IPS-11a (cell line): Measurements from ENCODE around the gene TMEM87B.
"Not testable (repeated sequence)": the region's sequence is repeated elsewhere in the genome, so short reads cannot be mapped to it uniquely, and the experiment has no call there.

Experiments
- H3K4me3 ChIP-seq: one replicate; pipeline ENCODE4 v1.5.1; 2013; ENCODE audit warnings: low read depth, low read length, control low read depth

Gene TMEM87B

DNA sequence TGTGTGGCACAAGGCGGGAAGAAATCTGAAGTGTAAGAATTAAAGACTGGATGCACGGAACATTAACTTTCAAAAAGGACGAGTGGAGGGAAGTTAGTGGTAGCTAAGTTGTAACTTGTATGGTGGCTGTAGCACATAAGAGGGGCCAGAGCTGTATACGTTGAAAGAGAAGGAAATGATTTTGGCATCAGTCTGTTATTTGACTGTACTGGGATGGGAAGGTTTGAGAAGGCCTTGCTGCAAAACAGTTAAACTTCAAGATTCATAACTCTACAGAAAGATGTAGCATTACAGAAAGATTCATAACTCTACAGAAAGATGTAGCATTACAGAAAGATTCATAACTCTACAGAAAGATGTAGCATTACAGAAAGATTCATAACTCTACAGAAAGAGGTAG is 58.3 kb downstream of the TMEM87B start:
- H3K4me3 ChIP-seq, result not testable (repeated sequence)

DNA sequence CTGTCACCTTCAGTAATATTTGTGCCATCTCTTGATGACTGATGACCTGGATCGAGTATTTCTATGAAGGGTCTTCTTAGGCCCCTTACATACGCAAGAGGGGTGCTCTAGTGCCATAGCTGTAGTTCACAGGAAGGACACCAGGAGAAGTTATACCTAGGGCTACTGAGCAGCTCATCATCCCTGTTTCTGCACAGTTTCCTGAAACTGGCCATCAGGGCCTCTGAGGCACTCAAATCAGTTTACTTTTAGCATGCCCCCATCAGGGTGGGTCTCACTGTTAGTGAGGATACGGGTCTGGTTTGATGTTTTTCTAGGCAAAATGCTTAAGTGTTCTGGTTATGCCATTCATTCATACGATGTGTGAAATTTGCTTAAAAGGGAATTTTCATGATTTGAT is 63.1 kb downstream of the TMEM87B start:
- H3K4me3 ChIP-seq, result no peak overlapping the region

DNA sequence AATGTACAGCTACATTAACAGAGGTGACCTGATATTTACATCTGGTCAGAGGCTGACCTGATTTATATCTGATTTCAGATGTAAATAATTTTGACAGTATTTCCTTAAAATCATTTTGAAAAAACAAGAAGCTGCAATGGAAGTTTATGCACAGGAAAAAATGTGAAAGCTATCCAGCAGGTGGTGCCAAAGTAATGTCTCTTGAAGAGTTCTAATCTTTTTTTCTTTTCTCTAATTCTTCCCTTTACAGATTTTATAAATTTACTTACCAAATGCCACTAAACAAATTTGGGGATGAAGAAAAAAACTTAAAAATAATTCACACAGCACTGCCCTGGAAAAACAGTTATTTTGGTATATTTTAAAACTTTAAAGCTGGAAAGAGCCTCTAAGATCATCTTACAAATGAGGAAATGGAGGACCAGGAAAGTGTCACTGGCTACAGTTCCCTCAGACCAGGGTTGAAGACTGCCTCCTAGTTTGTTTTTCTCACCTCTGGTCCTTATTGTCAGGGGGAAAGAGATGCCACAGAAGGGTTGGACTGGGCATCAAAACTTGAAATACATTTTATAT is 66.7 kb downstream of the TMEM87B start:
- H3K4me3 ChIP-seq, result no peak overlapping the region

DNA sequence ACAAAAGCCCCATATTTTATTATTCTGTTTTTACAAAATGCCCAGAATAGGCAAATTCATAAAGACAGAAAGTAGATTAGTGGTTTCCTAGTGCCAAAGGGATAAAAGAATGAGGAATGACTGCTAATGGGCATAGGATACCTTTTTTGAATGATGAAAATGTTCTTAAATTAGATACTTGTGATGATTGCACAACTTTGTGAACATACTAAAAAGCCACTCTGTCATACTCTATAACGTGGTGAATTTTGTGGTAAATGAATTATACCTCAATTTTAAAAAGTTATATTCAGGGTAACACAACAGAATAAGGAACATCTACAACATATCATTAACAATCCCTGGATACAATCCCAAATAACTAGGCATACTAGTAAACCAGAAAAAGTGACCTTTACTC is 74.0 kb downstream of the TMEM87B start:
- no peak overlapping the region for H3K4me3 ChIP-seq

DNA sequence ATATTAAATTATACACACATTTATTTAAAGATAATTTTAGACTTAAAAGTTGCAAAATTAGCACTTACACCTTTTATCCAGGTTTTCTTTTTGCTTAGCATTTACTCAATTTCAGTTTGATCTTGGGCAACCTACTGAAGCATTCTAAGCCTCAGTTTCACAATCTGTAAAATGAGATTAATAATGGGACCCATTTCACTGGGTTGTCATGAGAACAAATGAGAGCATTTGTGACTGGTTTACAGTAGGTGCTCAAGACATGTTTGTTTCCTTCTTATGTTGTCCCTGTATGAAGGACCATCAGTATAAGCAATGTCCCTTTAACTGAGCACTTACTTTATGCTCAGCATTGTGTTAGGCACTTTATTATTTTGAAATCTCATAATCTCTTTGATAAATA is 78.3 kb downstream of the TMEM87B start:
- H3K4me3 ChIP-seq, result no peak overlapping the region

DNA sequence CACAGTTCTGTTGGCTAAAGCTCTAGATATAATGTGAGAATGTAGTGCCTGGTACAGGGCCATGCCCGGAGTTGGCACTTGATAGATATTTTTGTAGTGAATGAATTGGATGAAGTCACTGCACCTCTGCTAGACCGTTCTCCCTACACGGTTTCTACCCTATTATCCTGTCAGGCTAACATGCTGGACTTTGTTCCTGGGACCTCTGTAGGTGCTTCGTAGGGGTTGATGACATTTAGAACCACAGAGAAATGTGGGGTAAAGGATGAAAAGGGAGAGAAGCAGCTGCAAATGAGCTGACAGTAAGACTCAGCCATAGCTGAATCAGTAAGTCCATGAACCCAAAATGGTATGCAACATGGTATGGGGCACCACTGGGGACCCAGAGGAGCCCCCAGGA is 79.1 kb downstream of the TMEM87B start:
- no peak overlapping the region for H3K4me3 ChIP-seq

DNA sequence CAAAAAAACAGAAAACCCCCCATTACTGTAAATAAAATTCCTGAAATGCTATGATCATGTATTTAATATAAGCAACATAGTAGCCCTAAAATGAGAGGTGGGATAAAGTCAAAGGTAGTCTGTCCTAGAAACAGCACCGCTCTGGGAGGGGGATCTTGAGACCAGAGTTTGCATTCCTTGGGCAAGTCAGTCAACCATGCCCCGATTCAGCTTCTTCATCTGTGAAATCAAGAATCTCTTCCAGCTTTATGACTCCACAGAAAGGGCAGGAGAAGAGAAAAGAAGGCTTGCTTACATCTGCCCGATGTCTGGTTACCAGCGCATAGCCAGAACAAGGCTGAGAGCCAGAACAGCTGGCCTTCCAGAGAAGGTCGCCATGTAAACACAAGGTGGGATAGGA is 81.0 kb downstream of the TMEM87B start:
- H3K4me3 ChIP-seq, result no peak overlapping the region

DNA sequence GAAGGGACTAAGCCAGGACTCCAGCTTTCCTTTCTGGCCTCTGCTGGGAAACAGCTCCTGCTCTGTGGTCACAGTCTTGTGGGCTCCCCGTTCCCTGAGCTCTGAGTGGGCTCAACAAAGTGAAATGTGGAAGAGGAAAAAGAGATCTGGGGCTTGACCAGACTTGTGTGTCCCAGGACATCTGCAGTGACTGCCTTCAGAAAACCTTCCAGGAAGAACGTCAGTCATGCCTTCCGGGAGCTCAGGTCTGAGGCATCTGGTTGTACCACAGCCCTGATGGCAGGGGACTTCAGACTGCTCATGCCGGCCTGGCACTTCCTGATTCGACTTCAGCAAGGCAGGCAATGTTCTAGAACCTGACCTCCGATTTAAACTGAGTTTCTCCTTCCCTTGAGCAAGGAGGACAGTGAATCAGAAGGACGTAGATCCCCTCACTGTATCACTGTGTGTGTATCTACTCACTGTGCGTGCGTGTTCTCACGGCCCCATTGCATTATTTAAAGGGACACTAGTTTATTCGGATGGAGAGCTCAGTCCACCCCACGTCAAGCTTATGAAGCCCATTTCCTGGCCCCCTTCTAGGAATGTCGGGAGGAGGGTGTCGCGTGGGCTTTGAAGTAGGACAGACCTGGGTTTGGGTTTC is 82.6 kb downstream of the TMEM87B start:
- H3K4me3 ChIP-seq, result peak overlapping the region; percentile 51

DNA sequence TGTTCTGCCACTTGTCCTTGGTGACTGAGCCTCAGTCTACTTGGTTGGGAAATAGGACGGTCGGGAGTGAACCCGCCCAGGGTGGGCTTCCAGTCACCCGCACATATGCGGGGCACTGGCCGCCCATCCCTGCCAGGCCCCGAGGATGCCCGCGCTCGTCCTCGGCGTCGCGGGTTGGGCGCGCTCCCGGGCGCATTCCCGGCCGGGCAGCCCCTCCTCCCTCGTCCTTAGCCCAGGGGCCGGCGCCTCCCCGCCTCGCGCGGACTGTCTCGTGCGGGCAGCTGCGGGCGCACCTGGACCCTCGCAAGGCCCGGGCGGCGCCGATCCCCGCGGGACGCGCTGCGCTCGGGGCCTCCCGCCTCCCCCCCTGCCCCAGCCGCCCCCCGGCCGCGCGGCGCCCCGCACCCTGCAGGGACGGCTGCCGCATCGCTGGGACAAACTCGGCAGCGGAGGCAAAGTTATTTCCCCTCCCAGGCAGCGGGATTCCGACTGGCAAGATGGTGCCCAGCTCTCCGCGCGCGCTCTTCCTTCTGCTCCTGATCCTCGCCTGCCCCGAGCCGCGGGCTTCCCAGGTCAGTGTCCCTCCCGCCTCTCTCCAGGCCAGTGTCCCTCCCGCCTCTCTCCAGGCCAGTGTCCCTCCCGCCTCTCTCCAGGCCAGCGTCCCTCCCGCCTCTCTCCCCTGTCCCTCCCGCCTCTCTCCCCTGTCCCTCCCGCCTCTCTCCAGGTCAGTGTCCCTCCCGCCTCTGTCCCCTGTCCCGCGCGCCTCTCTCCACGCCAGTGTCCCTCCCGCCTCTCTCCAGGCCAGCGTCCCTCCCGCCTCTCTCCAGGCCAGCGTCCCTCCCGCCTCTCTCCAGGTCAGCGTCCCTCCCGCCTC is 83.3 kb downstream of the TMEM87B start, which contains the start of gene FBLN7:
Gene FBLN7, plus strand, starts transcription at position 227 of the 874 bp plus-strand sequence. Its CDS starts 271 bp downstream, at position 498.
- H3K4me3 ChIP-seq, result peak within 1 kb of the TSS; percentile 51

DNA sequence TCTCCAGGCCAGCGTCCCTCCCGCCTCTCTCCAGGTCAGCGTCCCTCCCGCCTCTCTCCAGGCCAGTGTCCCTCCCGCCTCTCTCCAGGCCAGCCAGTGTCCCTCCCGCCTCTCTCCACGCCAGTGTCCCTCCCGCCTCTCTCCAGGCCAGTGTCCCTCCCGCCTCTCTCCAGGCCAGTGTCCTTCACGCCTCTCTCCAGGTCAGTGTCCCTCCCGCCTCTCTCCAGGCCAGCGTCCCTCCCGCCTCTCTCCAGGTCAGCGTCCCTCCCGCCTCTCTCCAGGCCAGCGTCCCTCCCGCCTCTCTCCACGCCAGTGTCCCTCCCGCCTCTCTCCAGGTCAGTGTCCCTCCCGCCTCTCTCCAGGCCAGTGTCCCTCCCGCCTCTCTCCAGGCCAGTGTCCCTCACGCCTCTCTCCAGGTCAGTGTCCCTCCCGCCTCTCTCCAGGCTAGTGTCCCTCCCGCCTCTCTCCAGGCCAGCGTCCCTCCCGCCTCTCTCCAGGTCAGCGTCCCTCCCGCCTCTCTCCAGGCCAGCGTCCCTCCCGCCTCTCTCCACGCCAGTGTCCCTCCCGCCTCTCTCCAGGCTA is 84.1 kb downstream of the TMEM87B start:
- not testable (repeated sequence) for H3K4me3 ChIP-seq

DNA sequence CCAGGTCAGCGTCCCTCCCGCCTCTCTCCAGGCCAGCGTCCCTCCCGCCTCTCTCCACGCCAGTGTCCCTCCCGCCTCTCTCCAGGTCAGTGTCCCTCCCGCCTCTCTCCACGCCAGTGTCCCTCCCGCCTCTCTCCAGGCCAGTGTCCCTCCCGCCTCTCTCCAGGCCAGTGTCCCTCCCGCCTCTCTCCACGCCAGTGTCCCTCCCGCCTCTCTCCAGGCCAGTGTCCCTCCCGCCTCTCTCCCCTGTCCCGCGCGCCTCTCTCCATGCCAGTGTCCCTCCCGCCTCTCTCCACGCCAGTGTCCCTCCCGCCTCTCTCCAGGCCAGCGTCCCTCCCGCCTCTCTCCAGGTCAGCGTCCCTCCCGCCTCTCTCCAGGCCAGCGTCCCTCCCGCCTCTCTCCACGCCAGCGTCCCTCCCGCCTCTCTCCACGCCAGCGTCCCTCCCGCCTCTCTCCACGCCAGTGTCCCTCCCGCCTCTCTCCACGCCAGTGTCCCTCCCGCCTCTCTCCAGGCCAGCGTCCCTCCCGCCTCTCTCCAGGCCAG is 84.7 kb downstream of the TMEM87B start:
- H3K4me3 ChIP-seq, result not testable (repeated sequence)

DNA sequence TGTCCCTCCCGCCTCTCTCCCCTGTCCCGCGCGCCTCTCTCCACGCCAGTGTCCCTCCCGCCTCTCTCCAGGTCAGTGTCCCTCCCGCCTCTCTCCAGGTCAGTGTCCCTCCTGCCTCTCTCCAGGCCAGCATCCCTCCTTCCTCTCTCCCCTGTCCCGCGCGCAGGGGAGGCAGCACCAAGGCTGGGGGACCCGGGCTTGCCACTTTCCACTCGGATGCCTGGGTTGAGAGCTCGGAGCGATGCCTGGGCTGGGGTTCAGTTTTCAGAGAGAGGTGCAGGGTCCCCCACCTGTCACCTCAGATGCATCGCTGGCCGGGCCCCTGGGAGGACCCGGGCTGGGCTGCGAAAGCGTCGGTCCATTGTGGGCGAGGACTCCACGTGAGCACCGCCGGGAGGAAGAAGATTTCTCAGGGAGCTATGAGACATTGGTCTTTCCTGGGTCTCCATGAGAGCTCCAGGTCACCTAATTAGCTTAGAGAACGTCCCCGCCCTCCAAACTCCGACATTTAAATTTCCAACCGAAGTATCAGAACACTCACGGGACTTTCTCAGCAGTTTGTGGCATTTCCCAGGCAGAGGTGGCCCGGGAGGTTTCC is 85.2 kb downstream of the TMEM87B start:
- no peak overlapping the region for H3K4me3 ChIP-seq

DNA sequence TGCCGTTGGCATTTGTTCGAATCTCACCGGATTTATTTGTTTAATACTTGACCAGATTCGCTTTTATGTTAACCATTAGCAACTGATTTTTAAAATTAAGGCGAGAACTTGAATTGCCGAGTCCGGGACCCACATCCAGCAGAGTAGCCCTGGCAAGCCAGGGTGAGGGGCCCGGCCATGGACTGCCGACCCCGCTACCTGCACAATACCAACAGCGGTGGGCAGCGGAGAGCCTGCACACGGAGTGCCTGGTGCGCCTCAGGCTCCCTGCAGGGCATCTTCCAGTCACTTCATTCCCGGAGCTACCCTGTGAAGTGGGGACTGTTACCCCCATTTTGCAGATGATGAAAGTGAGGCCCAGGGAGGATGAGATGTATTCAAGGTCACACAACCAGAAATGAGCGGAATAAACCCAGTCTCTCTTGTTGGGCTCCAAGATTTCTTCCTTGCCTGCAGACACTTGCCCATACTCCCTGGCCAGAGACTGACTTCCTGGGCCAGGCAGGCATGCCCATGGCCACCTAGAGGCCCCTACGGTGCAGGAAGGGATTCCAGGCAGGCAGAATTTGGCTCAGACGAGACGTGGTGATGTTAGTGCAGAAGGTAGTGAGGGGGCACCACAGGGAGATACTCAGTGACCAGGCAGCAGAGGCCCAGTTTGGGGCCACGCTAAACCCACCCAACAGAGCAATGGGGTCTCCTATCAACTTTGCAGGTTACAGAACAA is 86.0 kb downstream of the TMEM87B start:
- no peak overlapping the region for H3K4me3 ChIP-seq

DNA sequence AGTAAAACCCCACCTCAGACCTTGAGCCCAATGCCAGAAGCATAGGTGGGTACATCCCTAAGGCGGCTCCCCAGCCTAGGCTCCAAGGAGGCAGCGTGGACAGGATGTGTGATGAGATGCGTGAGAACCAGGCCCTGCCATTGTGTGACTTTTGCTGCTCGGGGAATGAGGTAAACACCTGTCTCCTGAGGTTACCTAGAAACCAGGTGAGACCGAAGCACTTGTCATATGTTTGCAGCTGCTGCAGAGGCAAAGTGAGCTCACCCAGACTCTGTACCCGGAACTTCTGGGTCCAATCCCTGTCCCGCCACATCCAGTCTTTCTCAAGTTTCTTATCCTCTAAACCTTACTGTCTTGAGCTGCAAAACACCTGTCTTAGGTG is 86.5 kb downstream of the TMEM87B start:
- H3K4me3 ChIP-seq, result no peak overlapping the region

DNA sequence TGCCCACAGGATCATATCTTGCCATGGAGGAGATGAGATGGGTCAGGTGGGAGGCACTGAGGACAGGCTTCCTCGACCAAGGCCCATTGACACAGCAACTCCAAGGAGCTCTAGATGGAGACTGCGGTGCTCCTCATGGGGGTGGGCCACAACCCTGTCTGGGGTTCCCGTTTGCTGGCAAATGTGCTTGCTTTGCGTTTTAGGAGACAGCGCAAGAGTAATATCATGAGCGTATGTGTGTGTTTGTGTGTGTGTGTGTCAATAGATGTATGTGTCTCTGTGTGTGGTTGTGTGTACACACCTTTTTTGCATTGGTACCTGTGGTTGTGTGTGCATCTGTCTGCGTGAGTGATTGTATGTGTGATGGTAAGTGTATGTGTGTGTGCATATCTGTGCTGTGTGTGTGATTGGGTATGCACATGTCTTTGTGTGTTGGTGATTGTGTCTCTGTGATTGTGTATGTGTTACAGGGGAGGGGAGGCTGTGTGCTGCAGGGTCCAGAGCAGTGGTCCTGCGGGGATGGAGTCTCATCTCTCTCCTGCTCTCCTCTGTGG is 87.5 kb downstream of the TMEM87B start:
- no peak overlapping the region for H3K4me3 ChIP-seq

DNA sequence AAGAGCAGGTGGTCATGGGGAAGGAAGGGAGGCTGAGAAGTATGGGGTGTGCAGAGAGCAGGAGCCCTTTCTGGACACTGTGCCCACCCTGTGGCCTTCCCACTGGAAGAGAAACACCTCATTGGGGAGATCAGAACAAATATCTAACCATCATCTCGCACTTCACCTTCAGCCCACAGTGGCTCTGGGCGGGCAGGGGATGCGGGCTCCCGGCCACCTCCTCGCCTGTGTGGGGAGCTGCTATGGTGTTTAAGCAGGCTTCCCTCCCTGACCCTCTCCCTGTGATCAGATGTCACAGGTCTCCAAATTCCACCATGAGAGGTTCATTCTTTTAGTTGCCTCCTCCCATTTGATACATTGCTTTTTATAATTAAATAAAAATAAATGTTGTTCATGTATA is 88.1 kb downstream of the TMEM87B start:
- no peak overlapping the region for H3K4me3 ChIP-seq

DNA sequence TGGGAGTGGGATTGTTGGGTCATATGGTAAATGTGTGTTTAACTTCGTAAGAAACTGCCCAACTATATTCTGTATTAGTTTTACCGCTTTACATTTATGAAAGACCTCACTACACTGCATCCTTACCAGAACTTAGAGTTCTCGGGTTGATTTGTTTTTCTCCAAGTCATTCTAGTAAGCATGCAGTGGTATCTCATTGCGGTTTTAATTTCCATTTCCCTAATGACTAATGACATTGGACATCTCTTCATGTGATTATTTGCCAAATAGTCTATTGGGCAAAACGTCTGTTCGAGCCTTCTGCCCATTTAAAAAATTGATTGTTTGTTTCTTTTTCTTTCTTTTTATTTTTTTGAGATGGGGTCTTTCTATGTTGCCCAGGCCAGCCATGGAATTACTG is 89.9 kb downstream of the TMEM87B start:
- H3K4me3 ChIP-seq, result no peak overlapping the region

DNA sequence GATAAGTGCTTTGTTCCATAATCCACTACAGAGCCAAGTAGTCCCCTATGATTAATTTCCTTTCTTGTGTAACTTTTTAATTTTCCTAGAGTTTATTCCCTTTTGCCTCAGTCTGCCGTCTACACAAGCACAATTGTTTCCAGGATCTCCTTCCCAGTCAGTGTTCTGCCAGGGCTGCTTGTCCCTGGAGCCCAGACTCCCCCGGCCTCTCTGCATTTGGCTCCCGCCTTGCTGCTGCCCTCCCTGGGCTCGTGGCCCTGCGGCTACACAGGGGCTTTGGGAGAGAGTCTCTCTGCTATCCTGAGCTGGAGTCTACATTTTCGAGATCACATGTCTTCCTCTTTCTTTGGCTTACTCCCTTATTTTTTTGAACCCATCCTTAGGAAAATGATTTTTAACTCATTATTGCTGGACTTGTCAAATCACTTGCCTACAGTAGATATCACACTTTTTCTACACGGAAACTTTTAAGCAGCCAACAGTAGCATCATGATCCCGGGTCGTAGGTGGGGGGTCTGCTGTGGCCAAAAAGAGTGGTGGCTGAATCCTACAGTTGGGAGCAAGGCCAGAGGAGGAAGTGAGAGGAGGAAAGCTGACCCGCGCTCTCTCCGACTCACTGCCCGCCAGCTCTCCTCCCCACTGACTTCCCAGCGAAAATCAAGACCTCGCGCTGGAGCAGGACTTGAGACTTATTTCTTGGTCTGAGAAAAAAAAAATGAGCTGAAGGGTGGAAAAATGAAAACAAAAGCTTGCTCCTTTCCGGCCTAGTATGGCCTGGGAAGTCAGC is 92.5 kb downstream of the TMEM87B start:
- H3K4me3 ChIP-seq, result no peak overlapping the region

DNA sequence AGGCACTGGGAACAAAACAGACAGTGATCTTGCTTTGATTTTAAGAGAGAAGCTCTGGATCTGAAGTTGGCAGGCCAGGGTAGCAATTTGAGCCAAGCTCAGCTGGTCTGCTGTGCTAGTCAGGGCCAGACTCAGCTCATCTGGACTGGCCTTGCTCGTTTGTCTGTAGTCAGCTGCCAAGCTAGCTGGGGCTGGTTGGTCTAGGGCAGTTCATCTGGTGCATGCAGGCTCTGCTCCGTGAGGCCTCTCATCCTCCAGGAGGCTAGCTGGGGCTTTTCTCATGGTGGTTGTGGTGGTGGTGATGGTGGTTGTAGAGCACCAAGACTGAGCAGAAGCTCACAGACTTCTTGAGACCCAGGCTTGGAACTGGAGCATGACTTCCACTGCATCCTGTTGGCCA is 93.4 kb downstream of the TMEM87B start:
- H3K4me3 ChIP-seq, result no peak overlapping the region
